Upper lobe of left lung (tissue), 4 donors: ENCODE results near the gene MFSD8.
"Not testable (repeated sequence)": the region's sequence is repeated elsewhere in the genome, so short reads cannot be mapped to it uniquely, and the experiment has no call there.

Experiments used
- CTCF ChIP-seq, 6 experiments: fragments of 450-650 bp in 4 of 6; fragments of 200-600 bp in 2 of 6; sonication (generic) in 2 of 6; IDR thresholded peaks; one replicate each; pipeline ENCODE4 v1.5.1; 2016 to 2019; ENCODE audit warnings: antibody characterized with exemption in 6 of 6
- POLR2A ChIP-seq, 4 donors: fragments of 450-650 bp; IDR thresholded peaks; one replicate each; pipeline ENCODE4 v1.5.1; 2016 to 2017; ENCODE audit warnings: antibody characterized with exemption in 4 of 4, mild to moderate bottlenecking in 2 of 4
- POLR2AphosphoS5 ChIP-seq, 2 donors: sonication (generic); formaldehyde crosslinking; IDR thresholded peaks; one replicate each; pipeline ENCODE4 v1.5.1; 2017; ENCODE audit warnings: antibody characterized with exemption in 2 of 2

DNA sequence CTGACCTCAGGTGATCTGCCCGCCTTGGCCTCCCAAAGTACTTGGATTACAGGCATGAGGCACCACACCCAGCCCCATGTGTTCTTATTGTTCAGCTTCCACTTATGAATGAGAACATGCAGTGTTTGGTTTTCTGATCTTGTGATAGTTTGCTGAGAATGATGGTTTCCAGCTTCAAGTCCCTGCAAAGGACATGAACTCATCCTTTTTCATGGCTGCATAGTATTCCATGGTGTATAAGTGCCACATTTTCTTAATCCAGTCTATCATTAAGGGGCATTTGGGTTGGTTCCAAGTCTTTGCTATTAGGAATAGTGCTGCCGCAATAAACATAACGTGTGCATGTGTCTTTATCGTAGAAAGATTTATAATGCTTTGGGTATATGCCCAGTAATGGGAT lies 65.3 kb downstream of the MFSD8 start:
- not testable (repeated sequence) for TF ChIP-seq CTCF, POLR2A, POLR2AphosphoS5 (IDR thresholded peaks at IDR 0.05)
